Eye (tissue), 1 donor: ENCODE results near the gene PDE6D.
"Not testable (repeated sequence)": the region's sequence is repeated elsewhere in the genome, so short reads cannot be mapped to it uniquely, and the experiment has no call there.

Experiments used
- DNase-seq: peaks from one replicate; pipeline ENCODE4 v3.0.0-alpha.2; 2015

The PDE6D gene

GRCh38 chr2:231769170-231770136 is 11.6 kb downstream of the PDE6D start:
- no peak for DNase-seq

- DNase-seq = no peak
Observed at GRCh38 chr2:231765496-231765929, 15.6 kb downstream of the PDE6D start.

- peak; percentile 29 for DNase-seq
Observed at GRCh38 chr2:231764760-231765159, 16.3 kb downstream of the PDE6D start.

- DNase-seq = no peak
Observed at GRCh38 chr2:231764124-231764523, 17.0 kb downstream of the PDE6D start.

GRCh38 chr2:231761735-231762134 is 19.3 kb downstream of the PDE6D start:
- DNase-seq = no peak

- DNase-seq = no peak
Observed at GRCh38 chr2:231752061-231752460, 29.0 kb downstream of the PDE6D start.

GRCh38 chr2:231751042-231751815 is 29.9 kb downstream of the PDE6D start:
- DNase-seq = no peak

- not testable (repeated sequence) for DNase-seq
Observed at GRCh38 chr2:231749016-231749415, 32.1 kb downstream of the PDE6D start.

- DNase-seq = not testable (repeated sequence)
Observed at GRCh38 chr2:231748153-231748896, 32.8 kb downstream of the PDE6D start.

- DNase-seq = no peak
Observed at GRCh38 chr2:231745303-231746038, 35.6 kb downstream of the PDE6D start.

GRCh38 chr2:231743376-231744116 is 37.5 kb downstream of the PDE6D start:
- no peak for DNase-seq

- DNase-seq = no peak
Observed at GRCh38 chr2:231737761-231738160, 43.3 kb downstream of the PDE6D start.

- no peak for DNase-seq
Observed at GRCh38 chr2:231732604-231733003, 48.5 kb downstream of the PDE6D start.

- DNase-seq = peak; percentile 37
Observed at GRCh38 chr2:231727621-231728020, 53.5 kb downstream of the PDE6D start.

- DNase-seq = no peak
Observed at GRCh38 chr2:231726276-231726675, 54.8 kb downstream of the PDE6D start.

GRCh38 chr2:231725476-231725875 is 55.6 kb downstream of the PDE6D start:
- no peak for DNase-seq

- DNase-seq = no peak
Observed at GRCh38 chr2:231722721-231723307, 58.3 kb downstream of the PDE6D start.

GRCh38 chr2:231720987-231721966 is 59.8 kb downstream of the PDE6D start:
- no peak for DNase-seq

GRCh38 chr2:231720292-231720986 is 60.6 kb downstream of the PDE6D start:
- DNase-seq = no peak
